Loucy (cell line): ENCODE measurements around the gene CTNNB1.

Experiments used
- CTCF ChIP-seq: fragments of 200-600 bp; sonication (generic); conservative IDR thresholded peaks from 2 replicates; pipeline ENCODE4 v1.5.1; 2014; ENCODE audit warnings: mild to moderate bottlenecking, antibody characterized with exemption, low read length
- EZH2phosphoT487 ChIP-seq: fragments of 200-600 bp; IDR thresholded peaks from 2 replicates; pipeline ENCODE4 v1.6.1; 2018; ENCODE audit warnings: antibody characterized with exemption, mild to moderate bottlenecking, moderate library complexity, borderline replicate concordance

- no peak for TF ChIP-seq CTCF
- no peak for TF ChIP-seq EZH2phosphoT487
Observed at GRCh38 chr3:41198526-41198925, 779 bp upstream of the CTNNB1 start.
